ENCODE data around the gene AFF1.

Gene AFF1

DNA sequence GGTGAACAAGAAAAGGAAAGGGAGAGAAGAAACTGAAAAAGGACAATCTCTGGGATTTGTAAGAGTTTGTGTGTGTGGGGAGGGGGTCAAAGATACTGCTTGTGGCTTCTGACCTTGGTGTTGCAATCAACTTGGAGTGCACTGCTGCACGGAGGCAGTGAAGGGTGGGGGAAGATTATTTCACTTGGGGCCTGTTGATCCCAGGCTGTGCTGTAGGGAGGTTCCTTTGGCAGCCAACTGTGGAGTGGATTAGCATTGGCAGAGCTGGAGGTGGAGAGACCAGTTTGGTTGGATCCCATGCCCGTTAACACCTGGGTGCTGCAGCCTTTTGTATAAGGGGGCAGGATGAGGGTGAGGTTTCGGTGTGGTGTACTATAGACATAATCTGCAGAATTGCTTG lies 38.2 kb downstream of the AFF1 start:
- Histone ChIP-seq H3K9ac (ENCODE audit: low read length) (no peak overlapping the region), H3K4me2 (ENCODE audit: low read depth, low read length, poor library complexity, severe bottlenecking) (no peak overlapping the region), H3K4me3 (ENCODE audit: insufficient read depth, low read length, poor library complexity, severe bottlenecking) (no peak overlapping the region), H3K9me3 (ENCODE audit: insufficient read depth, low read length) (no peaks in the 10 kb centered on the region), H3K27ac (ENCODE audit: low read depth, low read length) (no peak overlapping the region), H3K27me3 (ENCODE audit: low read length) (no peaks in the 10 kb centered on the region), H3K79me2 (ENCODE audit: insufficient read depth, low read length) (no peaks in the 10 kb centered on the region), H2AFZ (ENCODE audit: low read depth, low read length, severe bottlenecking) (no peak overlapping the region), H3F3A (ENCODE audit: insufficient read depth) (no peaks in the 10 kb centered on the region), H3K9me2 (replicated peaks; ENCODE audit: insufficient read depth, low read length) (no peaks in the 10 kb centered on the region), H4K20me1 (ENCODE audit: low read depth, low read length) (no peaks in the 10 kb centered on the region), H3K36me3 (ENCODE audit: low read length) (no peaks in the 10 kb centered on the region)
- TF ChIP-seq, protein P1, sequence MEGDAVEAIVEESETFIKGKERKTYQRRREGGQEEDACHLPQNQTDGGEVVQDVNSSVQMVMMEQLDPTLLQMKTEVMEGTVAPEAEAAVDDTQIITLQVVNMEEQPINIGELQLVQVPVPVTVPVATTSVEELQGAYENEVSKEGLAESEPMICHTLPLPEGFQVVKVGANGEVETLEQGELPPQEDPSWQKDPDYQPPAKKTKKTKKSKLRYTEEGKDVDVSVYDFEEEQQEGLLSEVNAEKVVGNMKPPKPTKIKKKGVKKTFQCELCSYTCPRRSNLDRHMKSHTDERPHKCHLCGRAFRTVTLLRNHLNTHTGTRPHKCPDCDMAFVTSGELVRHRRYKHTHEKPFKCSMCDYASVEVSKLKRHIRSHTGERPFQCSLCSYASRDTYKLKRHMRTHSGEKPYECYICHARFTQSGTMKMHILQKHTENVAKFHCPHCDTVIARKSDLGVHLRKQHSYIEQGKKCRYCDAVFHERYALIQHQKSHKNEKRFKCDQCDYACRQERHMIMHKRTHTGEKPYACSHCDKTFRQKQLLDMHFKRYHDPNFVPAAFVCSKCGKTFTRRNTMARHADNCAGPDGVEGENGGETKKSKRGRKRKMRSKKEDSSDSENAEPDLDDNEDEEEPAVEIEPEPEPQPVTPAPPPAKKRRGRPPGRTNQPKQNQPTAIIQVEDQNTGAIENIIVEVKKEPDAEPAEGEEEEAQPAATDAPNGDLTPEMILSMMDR (IDR thresholded peaks at IDR 0.05; ENCODE audit: insufficient read depth, low read length, poor library complexity, severe bottlenecking): no peak
- TF ChIP-seq EZH2phosphoT487 (conservative IDR thresholded peaks at IDR 0.05; ENCODE audit: low read length): no peak

DNA sequence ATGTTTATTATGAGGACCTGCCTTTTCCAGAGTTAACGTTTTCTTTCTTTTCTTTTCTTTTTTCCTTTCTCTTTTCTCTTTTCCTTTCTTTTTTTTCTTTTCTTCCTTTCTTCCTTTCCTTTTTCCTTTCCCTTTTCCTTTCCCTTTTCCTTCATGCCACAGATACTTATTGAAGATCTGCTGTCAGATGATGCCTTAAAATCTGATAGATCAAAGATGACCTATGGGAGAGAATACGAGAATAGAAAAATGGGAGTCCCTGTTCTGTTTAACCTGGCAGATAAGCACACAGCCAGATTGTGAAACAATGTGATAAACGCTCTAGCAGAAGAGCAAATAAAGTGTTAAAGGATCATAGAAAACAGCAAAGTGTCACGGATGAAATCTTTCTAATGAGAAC lies 38.9 kb downstream of the AFF1 start:
- no peaks in the 10 kb centered on the region for H3K9me2 ChIP-seq (replicated peaks; ENCODE audit: insufficient read depth, low read length)
- no peaks in the 10 kb centered on the region for H3K36me3 ChIP-seq (ENCODE audit: low read length)
- no peak overlapping the region for H3K27ac ChIP-seq (ENCODE audit: low read depth, low read length)
- no peaks in the 10 kb centered on the region for H3K27me3 ChIP-seq (ENCODE audit: low read length)
- no peaks in the 10 kb centered on the region for H3K9me3 ChIP-seq (ENCODE audit: insufficient read depth, low read length)
- H2AFZ ChIP-seq (ENCODE audit: low read depth, low read length, severe bottlenecking): no peak overlapping the region
- no peaks in the 10 kb centered on the region for H3F3A ChIP-seq (ENCODE audit: insufficient read depth)
- H4K20me1 ChIP-seq (ENCODE audit: low read depth, low read length): no peaks in the 10 kb centered on the region
- no peak overlapping the region for H3K4me3 ChIP-seq (ENCODE audit: insufficient read depth, low read length, poor library complexity, severe bottlenecking)
- no peak overlapping the region for H3K4me2 ChIP-seq (ENCODE audit: low read depth, low read length, poor library complexity, severe bottlenecking)
- no peak overlapping the region for H3K9ac ChIP-seq (ENCODE audit: low read length)
- TF ChIP-seq, protein P1 (IDR thresholded peaks at IDR 0.05; ENCODE audit: insufficient read depth, low read length, poor library complexity, severe bottlenecking): no peak
- no peak for TF ChIP-seq EZH2phosphoT487 (conservative IDR thresholded peaks at IDR 0.05; ENCODE audit: low read length)
- H3K79me2 ChIP-seq (ENCODE audit: insufficient read depth, low read length): no peaks in the 10 kb centered on the region

DNA sequence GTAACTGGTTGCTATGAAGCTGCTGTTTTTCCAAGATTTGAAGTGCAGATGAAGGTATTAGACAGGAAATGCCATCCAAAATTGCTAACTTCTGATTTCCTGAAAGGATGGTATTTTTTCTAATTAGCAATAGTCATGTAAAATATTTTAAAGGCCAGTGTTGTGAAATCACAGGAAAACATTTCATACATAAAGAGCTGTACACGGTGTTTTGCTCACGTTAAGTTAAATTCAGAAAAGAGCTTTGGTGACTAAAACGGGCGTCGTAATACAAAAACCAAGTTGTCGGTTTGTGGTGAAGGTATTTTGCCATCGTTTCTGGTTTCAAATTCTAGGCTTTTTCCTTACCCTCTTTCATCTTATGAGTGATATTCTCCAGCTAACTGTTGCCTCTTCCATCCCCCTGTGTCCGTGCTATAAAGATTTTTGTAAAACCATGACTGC lies 39.8 kb downstream of the AFF1 start:
- Histone ChIP-seq H3K27me3 (ENCODE audit: low read length) (no peaks in the 10 kb centered on the region), H4K20me1 (ENCODE audit: low read depth, low read length) (no peaks in the 10 kb centered on the region), H3K9me3 (ENCODE audit: insufficient read depth, low read length) (no peaks in the 10 kb centered on the region), H3K9ac (ENCODE audit: low read length) (no peak overlapping the region), H3K36me3 (ENCODE audit: low read length) (no peaks in the 10 kb centered on the region), H3K4me2 (ENCODE audit: low read depth, low read length, poor library complexity, severe bottlenecking) (no peak overlapping the region), H3K9me2 (replicated peaks; ENCODE audit: insufficient read depth, low read length) (no peaks in the 10 kb centered on the region), H3K4me3 (ENCODE audit: insufficient read depth, low read length, poor library complexity, severe bottlenecking) (no peak overlapping the region), H2AFZ (ENCODE audit: low read depth, low read length, severe bottlenecking) (no peak overlapping the region), H3K27ac (ENCODE audit: low read depth, low read length) (no peak overlapping the region), H3K79me2 (ENCODE audit: insufficient read depth, low read length) (no peaks in the 10 kb centered on the region), H3F3A (ENCODE audit: insufficient read depth) (no peaks in the 10 kb centered on the region)
- TF ChIP-seq, protein P1 (IDR thresholded peaks at IDR 0.05; ENCODE audit: insufficient read depth, low read length, poor library complexity, severe bottlenecking): no peak
- TF ChIP-seq EZH2phosphoT487 (conservative IDR thresholded peaks at IDR 0.05; ENCODE audit: low read length): no peak
